Stimulated activated naive CD8-positive, alpha-beta T cell treated with anti-CD3 and anti-CD28 coated beads, Interleukin-15, amount 100 ng/mL, for 72 hours (primary cell): ENCODE measurements around the gene PTPN20.
"Not testable (repeated sequence)": the region's sequence is repeated elsewhere in the genome, so short reads cannot be mapped to it uniquely, and the experiment has no call there.

ENCODE experiments used
- ATAC-seq: fragments of 150-1000 bp; cut with Tn5 transposase; 2 replicates; pipeline ENCODE4 v1.10.0; 2021; ENCODE audit warnings: mild to moderate bottlenecking, moderate library complexity
- DNase-seq, 2 donors: peaks; one replicate each; pipeline ENCODE4 v3.0.0; 2021 to 2022
- H3K27ac Mint-ChIP-seq, 2 donors: one replicate each; pipeline ENCODE4 v1.8.0; 2022; ENCODE audit warnings: mild to moderate bottlenecking in 2 of 2, mixed read lengths in 2 of 2, moderate library complexity in 2 of 2
- H3K27me3 Mint-ChIP-seq: one replicate; pipeline ENCODE4 v1.8.0; 2022; ENCODE audit warnings: mixed read lengths
- H3K4me1 Mint-ChIP-seq: one replicate; pipeline ENCODE4 v1.8.0; 2022; ENCODE audit warnings: mild to moderate bottlenecking, mixed read lengths
- H3K4me3 Mint-ChIP-seq, 2 donors: one replicate each; pipeline ENCODE4 v1.8.0; 2022; ENCODE audit warnings: mild to moderate bottlenecking in 2 of 2, mixed read lengths in 2 of 2, moderate library complexity in 1 of 2
- H3K9me3 Mint-ChIP-seq, 2 donors: one replicate each; pipeline ENCODE4 v1.8.0; 2022; ENCODE audit warnings: mixed read lengths in 2 of 2

PTPN20 gene

DNA sequence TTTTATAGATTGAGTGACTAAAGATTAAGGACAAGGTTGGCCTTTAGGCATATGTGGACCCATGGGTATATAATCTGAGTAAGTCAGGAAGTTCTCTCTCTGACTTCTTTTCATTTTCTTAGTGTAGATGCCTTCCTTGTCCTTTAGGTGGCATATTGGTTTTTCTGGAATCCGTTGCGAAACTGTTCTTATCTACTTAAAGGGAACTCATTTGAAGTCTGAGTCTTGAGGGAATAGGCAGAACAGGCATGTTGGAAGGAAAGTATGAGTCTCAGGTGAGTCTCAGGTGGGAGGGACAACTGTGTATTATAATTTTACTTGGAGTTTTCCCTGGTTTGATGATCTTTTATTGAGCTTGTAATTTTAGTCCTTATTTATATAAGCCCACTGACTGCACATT lies 14.6 kb downstream of the PTPN20 start:
- H3K9me3 Mint-ChIP-seq, DNase-seq, H3K4me1 Mint-ChIP-seq, H3K27me3 Mint-ChIP-seq, H3K27ac Mint-ChIP-seq, H3K4me3 Mint-ChIP-seq, ATAC-seq: not testable (repeated sequence)

DNA sequence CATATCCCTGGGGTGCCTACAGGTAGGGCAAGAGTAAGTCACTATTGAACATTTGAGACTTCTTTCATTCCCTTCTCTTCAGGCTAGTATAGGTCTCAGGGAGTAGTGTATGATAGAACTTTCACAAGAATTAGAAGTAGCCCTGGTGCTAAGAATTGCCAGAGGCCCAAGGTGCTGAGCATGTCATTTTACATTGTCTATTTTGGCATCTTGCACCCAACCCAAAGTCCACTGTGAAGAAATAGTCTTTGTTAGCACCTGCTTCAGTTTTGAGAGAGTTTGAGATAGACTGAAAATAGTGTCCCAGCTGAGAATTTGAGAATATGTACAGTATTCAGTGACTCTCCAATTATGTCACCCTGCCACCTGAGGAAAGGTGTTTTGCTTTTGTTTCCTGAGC lies 17.6 kb downstream of the PTPN20 start:
- not testable (repeated sequence) for H3K27ac Mint-ChIP-seq, DNase-seq, H3K9me3 Mint-ChIP-seq

DNA sequence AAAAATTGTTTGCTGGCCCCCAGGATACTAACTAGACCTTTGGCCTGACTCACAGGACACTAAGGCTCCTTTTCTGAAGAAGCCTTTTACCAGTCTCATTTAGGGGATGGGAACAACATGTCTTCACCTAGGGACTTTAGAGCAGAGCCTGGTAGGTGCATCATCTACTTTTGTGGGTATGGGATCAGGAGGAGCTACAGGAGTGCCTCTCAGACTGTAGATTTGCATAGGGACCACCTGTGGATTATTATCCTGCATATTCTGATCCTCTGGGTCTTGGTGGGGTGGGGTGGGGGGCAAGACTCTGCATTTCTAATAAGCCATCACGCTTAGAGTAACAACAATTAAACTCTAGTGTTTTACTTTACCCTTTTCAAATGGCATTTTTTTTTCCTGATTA lies 21.2 kb downstream of the PTPN20 start:
- not testable (repeated sequence) for H3K4me3 Mint-ChIP-seq, DNase-seq, H3K9me3 Mint-ChIP-seq, H3K27ac Mint-ChIP-seq, ATAC-seq, H3K4me1 Mint-ChIP-seq, H3K27me3 Mint-ChIP-seq

More for the DNA sequence above, 17.6 kb downstream of the PTPN20 start:
- not testable (repeated sequence) for H3K4me3 Mint-ChIP-seq, ATAC-seq, H3K27me3 Mint-ChIP-seq, H3K4me1 Mint-ChIP-seq

DNA sequence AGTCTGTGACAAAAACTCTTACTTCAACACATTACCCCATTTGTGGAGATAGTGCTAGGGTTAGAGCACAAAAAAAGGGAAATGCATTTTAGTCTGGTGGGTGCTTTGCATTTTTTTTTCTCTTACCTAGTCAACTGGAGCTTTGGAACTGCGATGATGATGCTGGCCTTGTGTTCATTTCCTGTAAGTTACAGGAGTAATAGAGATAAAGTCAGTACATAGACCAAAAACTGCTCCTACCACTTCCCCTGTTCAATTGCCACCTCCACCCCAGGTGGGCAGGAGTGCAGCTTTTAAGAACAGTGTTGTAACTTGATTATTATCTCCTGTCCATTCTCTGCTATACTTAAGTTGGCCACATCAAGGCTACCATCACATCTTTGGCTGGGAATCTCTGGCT lies 29.9 kb downstream of the PTPN20 start:
- not testable (repeated sequence) for H3K9me3 Mint-ChIP-seq, ATAC-seq, H3K27me3 Mint-ChIP-seq, DNase-seq, H3K4me3 Mint-ChIP-seq, H3K27ac Mint-ChIP-seq, H3K4me1 Mint-ChIP-seq

DNA sequence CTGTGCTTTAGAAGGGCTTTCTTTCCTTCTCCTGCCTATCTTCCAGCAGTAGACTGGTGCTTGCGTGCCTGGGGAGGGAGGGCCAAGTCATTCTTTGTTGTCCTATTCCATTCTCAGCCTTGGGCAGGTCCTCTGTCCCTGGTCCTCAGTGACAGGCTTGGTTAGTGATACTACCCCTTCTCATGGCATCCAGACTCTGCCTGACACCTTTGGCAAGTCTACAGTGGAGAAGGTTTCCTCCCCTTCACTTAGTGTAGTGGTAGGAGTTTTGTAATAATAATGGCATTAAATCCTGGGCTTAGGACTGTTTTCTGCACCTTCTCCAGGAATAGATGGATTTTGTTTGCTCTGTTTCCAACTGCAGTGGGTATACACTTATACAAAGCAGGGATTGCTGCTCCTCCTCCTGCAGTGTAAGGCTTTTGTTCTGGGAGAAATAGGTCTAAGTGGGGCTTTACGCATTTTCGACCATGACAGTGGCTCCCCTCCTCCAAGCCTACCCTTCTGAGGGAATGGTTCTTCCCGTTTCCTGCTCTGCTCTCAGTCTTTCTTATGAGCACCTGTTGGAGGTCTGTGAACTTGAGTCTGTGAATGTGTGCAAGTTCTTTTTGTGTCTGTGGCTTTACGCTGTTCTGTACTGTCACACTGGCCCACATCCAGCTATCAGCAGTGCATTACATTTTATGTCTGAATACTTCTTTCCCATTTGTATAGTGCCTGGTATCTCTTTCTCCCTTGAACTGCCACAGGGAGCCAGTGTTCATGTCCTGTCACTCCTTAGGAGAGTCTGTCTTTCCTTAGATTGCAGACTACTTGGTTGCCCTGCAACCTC lies 37.7 kb downstream of the PTPN20 start:
- not testable (repeated sequence) for H3K4me1 Mint-ChIP-seq, H3K27me3 Mint-ChIP-seq, ATAC-seq

DNA sequence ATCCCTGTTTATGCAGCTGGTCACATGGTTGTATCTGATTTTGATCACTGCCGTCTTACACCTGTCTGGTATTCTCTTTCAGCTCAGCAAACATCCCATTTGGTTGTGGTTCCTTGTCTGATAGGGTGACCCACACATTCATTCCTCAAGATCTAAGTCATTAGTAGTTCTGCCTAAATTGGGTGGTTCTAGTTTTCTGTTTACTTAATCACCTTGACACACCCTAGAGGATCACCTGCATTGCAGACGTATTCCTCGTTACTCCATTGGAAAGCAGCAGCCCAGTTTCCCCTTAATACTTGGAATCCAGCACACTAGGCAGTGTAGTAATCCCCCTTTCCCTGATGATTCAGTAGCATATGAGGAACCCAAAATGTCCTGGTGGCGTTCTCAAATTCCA lies 41.3 kb downstream of the PTPN20 start:
- not testable (repeated sequence) for H3K4me1 Mint-ChIP-seq, ATAC-seq, DNase-seq, H3K9me3 Mint-ChIP-seq, H3K27me3 Mint-ChIP-seq, H3K27ac Mint-ChIP-seq, H3K4me3 Mint-ChIP-seq

More for the DNA sequence above, 37.7 kb downstream of the PTPN20 start:
- not testable (repeated sequence) for H3K9me3 Mint-ChIP-seq, H3K4me3 Mint-ChIP-seq, H3K27ac Mint-ChIP-seq, DNase-seq

DNA sequence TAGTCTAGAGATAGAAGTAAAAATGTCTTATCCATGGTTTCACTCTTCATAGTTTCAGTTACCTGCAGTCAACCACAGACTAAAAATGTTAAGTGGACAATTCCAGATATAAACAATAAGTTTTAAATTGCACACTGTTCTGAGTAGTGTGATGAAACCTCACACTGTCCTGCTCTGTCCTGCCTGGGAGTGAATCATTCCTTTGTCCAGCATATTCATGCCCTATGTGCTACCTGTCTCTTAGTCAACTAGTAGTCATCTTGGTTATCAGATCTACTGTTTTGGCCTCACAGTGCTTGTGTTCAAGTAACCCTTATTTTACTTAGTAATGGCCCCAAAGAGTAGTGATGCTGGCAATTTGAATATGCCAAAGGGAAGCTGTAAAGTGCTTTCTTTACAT lies 49.5 kb downstream of the PTPN20 start:
- not testable (repeated sequence) for H3K9me3 Mint-ChIP-seq, H3K4me1 Mint-ChIP-seq, H3K27me3 Mint-ChIP-seq, ATAC-seq, DNase-seq, H3K27ac Mint-ChIP-seq, H3K4me3 Mint-ChIP-seq

DNA sequence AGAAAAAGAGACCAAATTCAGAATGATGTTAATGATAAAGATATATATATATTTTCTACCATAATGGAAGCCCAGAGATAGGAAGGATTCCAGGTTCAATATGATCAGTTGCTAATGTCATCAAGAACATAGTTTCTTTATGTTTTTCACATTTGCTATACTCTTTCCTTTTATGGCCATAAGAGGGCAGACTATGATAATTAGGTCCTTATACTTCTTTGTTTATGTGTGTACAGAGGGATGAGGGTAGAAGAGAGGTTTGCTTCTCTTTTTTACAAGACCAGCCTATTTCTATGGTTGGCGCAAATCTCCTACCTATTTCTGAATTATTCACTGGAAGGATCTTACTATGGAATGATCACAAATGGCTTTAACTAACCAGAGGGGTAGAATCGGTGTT lies 52.1 kb downstream of the PTPN20 start:
- not testable (repeated sequence) for H3K4me1 Mint-ChIP-seq, H3K27ac Mint-ChIP-seq, DNase-seq, H3K9me3 Mint-ChIP-seq, H3K27me3 Mint-ChIP-seq, H3K4me3 Mint-ChIP-seq, ATAC-seq

DNA sequence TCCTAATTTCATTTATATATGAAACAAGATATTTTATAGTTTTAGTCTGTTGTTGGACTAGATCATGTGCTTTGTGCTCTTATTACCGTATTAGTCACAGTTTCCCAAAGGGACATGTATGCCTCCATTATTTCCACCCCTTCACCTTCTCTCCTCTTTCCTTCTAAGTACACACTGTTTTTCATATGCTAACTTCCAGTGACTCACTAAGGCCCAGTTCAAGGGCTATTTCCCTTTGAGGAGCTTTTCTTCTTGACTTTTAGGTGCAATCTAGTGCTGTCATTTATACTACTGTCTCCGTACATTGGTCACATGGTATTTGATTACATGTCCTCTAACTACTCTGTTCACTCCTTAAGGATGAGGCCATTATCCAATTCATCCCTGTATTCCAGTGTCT lies 55.8 kb downstream of the PTPN20 start:
- ATAC-seq, H3K27me3 Mint-ChIP-seq, H3K4me3 Mint-ChIP-seq, H3K27ac Mint-ChIP-seq, H3K4me1 Mint-ChIP-seq, DNase-seq, H3K9me3 Mint-ChIP-seq: not testable (repeated sequence)

DNA sequence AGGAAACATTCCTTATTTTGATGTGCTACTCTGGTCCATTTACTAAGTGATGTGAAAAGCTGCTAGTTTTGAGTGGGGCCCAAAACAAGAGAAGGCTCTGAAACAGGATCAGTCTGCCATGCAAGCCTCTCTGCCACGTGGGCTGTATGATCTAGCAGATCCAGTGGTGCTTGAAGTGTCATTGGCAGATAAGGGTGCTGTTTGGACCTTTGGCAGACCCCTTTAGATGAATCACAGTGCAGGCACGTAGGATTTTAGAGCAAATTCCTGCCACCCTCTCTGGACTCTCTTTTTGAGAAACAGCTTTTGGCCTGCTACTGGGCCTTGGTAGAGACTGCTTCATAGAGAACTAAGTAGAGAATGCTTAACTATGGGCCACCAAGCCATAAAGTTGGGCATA lies 69.0 kb downstream of the PTPN20 start:
- not testable (repeated sequence) for H3K4me3 Mint-ChIP-seq, DNase-seq, H3K27me3 Mint-ChIP-seq, H3K9me3 Mint-ChIP-seq, ATAC-seq, H3K4me1 Mint-ChIP-seq, H3K27ac Mint-ChIP-seq

DNA sequence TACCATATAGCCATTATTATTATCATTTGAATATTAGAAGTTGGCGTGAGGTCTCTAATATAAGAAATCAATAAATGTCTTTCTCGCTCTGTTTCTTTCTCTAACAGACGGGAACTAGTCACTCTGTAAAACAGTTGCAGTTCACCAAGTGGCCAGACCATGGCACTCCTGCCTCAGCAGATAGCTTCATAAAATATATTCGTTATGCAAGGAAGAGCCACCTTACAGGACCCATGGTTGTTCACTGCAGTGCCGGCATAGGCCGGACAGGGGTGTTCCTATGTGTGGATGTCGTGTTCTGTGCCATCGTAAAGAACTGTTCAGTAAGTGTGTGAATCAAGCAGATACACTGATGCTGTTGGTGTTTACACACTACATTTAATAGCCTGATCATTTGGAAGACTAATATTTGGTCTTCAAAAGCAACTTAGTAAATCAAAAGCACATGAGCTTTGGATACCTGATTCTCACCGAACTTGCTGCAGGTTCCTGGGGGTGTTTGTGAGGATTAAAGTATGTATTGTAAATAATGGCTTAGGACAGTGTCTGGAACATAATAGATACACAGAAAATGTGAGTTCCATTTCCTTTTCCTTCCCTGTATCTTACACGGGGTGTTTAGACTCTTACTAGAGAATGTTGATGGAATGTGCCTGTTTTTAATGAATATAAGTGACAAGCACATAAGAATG lies 76.2 kb downstream of the PTPN20 start:
- not testable (repeated sequence) for H3K4me1 Mint-ChIP-seq
- peak; percentile 94 for ATAC-seq

DNA sequence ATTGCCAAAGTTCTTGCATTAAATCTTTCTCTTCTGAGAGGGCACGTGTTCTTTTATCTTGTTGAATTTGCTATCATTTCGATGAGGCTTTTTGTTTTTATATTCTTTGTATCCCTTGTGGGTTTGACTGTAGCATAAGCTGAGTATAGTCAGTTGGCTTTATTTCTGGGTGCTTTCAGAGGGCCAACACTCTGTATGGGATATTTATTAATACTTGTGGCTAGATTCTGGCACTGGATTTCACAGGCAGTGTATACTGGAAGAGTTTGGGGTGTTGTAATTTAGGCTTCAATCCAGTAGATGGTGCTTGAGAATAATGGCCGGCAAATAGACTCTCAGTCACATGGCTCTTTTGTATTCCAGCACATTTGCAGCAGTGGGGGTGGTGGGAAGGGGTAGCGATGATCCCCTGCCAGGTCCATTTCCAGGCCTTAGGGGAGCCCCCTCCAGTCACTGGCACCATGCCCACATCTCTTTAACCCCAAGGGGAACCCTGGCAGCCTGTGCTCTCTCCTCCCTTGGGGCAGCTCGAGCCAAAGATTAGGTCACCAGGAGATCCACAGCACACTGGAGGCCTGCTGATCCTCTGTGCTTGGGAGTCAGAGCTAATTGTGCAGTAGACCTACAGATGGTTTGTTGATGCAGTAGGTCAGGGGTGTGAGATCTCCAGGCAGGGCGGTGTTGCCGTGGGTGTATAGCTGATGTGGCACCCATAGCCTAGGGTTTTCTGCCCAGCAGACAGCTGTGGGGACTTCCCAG lies 81.8 kb downstream of the PTPN20 start:
- Mint-ChIP-seq H3K4me1 (no peaks in the 10 kb centered on the region), H3K27ac (peak overlapping the region in 1 of 2 donors; percentile 31), H3K4me3 (no peak overlapping the region), H3K9me3 (peaks cover 6 to 12% of the 10 kb centered on the region in 2 donors), H3K27me3 (no peaks in the 10 kb centered on the region)
- DNase-seq (no peak), ATAC-seq (no peak)

More for the DNA sequence above, 76.2 kb downstream of the PTPN20 start:
- H3K9me3 Mint-ChIP-seq, H3K27ac Mint-ChIP-seq, H3K4me3 Mint-ChIP-seq, DNase-seq, H3K27me3 Mint-ChIP-seq: not testable (repeated sequence)

DNA sequence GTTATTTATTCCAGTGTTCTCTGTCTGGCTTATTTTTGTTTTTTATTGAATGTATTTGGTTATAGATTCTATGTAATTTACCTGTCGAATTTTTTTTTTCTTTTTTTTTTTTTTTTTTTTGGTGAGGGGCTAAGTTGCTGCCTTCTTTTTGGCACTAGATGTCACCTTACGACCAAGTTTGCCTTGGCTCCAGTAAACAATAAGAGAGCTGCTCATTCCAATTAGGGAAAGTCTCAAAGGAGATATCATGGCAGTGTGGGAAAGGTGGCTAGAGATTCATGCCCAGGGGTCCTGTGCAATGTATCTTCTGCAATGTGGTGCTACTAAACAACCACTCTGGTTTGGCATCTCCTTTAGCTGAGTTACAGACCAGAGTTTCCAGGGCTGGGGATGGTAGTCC lies 84.0 kb downstream of the PTPN20 start:
- H3K9me3 Mint-ChIP-seq = peaks cover 6 to 12% of the 10 kb centered on the region in 2 donors
- H3K4me1 Mint-ChIP-seq = no peaks in the 10 kb centered on the region
- no peak for ATAC-seq
- H3K27ac Mint-ChIP-seq = no peak overlapping the region
- H3K27me3 Mint-ChIP-seq = no peaks in the 10 kb centered on the region
- no peak for DNase-seq
- H3K4me3 Mint-ChIP-seq = no peak overlapping the region

DNA sequence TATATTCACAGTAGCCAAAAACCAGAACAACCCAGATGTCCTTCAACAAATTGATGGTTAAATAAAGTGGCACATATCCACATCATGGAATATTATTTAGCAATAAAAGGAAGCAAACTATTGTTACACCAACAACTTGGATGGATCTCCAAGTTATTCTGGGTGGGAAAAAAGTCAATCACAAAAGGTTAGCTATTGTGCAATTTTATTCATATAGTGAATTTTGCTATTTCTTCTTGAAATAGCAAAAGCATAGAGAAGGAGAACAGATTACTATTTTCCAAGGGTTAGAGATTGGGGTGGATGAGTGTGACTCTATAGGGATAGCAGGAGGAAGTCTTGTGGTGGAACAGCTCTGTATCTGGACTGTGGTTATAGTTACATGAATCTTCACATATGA lies 87.0 kb downstream of the PTPN20 start:
- ATAC-seq = no peak
- H3K4me1 Mint-ChIP-seq = no peaks in the 10 kb centered on the region

DNA sequence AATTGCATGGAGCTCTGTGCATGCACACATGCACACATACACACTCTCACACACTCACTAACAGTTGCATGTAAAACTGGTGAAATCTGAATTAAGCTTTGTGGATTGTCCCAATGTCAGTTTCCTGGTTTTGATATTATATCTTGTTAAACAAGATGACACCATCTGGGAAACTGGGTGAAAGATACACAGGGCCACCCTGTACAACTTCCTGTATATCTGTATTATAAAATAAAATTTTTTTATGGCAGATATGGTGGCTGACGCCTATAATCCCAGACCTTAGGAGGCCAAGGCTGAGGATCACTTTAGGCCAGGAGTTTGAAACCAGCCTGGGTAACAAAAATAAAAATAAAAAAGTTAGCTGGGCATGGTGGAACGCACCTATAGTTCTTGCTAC lies 87.4 kb downstream of the PTPN20 start:
- ATAC-seq = no peak
- no peaks in the 10 kb centered on the region for H3K4me1 Mint-ChIP-seq

More for the DNA sequence above, 87.0 kb downstream of the PTPN20 start:
- H3K27me3 Mint-ChIP-seq = no peaks in the 10 kb centered on the region
- no peak overlapping the region for H3K27ac Mint-ChIP-seq
- DNase-seq = no peak
- peaks cover 6 to 12% of the 10 kb centered on the region in 2 donors for H3K9me3 Mint-ChIP-seq
- no peak overlapping the region for H3K4me3 Mint-ChIP-seq

DNA sequence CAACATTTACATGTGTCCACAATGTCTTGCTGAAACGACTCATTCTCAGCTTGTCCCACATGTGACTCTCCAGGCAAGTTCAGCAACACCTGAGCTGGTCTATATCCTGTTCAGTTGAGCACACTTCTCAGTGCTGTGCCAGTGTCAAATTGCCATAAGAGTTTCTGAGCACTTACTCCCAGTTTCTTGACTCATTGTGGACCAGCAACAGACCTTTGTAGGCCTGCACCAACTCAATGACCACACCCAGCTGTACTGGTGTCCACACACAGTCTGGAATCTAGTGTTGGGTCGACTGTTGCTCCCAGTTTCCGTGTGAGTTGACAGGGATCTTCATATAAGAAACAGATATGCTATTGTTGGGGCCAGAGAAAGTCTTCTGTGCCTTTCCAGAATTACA lies 88.0 kb downstream of the PTPN20 start:
- Mint-ChIP-seq H3K4me1 (no peaks in the 10 kb centered on the region), H3K9me3 (peaks cover 6 to 12% of the 10 kb centered on the region in 2 donors), H3K27ac (no peak overlapping the region), H3K27me3 (no peaks in the 10 kb centered on the region), H3K4me3 (no peak overlapping the region)
- ATAC-seq (no peak), DNase-seq (no peak)

More for the DNA sequence above, 87.4 kb downstream of the PTPN20 start:
- Mint-ChIP-seq H3K27me3 (no peaks in the 10 kb centered on the region), H3K4me3 (no peak overlapping the region), H3K9me3 (peaks cover 6 to 12% of the 10 kb centered on the region in 2 donors), H3K27ac (no peak overlapping the region)
- DNase-seq = no peak
